22Rv1 (cell line): ENCODE data around the gene SCGB1D1.

ENCODE experiments used
- ZFX ChIP-seq: fragments of 450-650 bp; IDR thresholded peaks from 2 replicates; pipeline ENCODE4 v1.6.1; 2017; ENCODE audit warnings: antibody characterized with exemption, borderline replicate concordance
- TF ChIP-seq, protein P1 (sequence below): fragments of 450-650 bp; IDR thresholded peaks from 2 replicates; pipeline ENCODE4 v1.5.1; 2017; ENCODE audit warnings: mild to moderate bottlenecking

DNA sequence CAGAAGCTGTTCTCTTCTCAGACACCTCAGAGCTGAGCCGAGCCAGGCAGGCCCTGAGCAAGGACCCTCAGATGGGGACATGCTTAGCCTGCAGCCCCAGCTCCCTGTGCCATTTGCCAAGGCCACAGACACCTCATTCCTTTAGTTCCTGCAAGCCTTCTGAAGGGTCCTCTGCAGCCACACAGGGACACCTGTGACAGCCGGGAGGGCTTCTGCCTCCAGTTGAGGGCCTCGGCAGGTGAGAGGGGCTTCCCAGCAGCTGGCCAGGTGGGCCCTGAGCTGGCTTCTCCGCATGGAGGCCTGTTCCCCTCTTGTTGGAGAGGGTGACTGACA lies 48.0 kb upstream of the SCGB1D1 start:
- TF ChIP-seq, protein P1, sequence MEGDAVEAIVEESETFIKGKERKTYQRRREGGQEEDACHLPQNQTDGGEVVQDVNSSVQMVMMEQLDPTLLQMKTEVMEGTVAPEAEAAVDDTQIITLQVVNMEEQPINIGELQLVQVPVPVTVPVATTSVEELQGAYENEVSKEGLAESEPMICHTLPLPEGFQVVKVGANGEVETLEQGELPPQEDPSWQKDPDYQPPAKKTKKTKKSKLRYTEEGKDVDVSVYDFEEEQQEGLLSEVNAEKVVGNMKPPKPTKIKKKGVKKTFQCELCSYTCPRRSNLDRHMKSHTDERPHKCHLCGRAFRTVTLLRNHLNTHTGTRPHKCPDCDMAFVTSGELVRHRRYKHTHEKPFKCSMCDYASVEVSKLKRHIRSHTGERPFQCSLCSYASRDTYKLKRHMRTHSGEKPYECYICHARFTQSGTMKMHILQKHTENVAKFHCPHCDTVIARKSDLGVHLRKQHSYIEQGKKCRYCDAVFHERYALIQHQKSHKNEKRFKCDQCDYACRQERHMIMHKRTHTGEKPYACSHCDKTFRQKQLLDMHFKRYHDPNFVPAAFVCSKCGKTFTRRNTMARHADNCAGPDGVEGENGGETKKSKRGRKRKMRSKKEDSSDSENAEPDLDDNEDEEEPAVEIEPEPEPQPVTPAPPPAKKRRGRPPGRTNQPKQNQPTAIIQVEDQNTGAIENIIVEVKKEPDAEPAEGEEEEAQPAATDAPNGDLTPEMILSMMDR = no peak
- TF ChIP-seq ZFX = no peak
